Measurements from ENCODE around the gene EDNRB.
"Not testable (repeated sequence)": the region's sequence is repeated elsewhere in the genome, so short reads cannot be mapped to it uniquely, and the experiment has no call there.

The EDNRB gene

DNA sequence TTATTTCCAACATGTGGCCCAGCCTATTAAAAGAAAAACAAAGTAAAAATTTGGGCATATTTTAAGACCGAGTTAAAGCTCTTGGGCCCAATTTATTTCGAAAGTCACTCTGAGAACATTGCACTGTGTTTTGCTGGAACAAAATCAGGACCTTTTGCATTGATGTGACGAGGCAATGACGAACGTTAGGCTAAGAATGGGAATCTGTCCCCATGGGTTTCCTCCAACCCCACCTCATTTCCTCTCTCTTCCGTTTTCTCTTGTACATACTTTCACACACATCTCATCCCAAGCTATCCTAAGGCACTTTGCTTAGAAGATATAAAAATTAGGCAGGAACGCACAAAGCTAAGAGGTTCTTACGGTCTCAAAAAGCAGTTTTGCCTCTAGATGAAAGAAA, 22.1 kb downstream of the EDNRB start:
- no peak for DNase-seq

DNA sequence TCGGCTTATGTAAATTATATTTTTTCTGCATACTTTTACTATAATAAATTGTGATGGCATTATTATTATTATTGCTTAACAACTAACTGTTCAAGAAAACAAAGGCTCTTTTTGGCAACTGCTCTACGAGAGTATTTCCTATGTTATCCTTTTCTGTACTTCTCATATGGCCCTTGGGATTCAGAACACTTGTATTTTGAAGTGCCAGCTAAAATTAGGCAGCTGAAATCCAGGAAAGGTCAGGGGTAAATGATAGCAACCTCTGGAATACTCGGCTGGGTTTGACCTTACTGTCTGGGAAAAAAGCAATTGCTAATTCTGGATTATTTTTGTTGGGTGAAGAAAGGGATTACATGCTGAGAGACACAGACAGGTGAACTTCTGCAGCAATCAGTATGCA, 23.9 kb downstream of the EDNRB start:
- DNase-seq = no peak

DNA sequence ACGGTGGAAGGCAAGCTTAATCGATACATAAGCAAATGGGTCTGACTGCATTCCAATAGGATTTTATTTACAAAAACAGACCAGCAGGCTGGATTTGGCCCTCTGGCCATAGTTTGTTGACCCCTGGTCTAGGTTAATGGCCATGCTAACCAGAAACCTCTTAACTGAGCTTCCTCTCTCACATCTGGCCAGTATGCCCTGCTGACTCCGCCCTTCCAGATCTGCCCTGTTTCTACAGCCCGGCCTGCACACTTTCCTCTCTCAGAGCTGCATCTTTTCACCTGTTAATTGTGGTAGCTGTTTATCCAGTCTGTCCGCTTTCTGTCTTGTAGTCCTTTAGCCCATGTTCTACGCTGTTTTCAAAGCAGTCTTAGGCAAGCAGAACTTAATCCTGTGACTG, 25.6 kb downstream of the EDNRB start:
- DNase-seq = no peak

DNA sequence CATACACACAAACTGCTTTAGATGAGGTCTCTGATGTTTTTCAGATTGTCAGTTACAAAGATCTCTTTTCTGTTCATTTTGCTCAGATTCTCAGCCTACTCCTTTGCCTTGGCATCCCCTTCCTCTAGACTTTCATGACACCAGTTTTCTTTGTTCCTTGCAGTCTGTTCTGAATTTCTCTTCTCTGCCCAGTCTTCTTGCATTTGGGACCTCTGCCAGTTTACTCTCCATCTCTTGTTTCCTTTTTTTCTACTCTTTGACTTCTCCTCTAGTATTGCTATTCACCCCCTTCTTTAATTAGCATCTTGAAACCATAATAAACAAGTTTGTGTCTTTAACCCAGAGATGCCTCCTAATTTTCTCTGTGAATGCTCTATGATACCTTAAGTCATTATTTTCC, 26.1 kb downstream of the EDNRB start:
- no peak for DNase-seq

DNA sequence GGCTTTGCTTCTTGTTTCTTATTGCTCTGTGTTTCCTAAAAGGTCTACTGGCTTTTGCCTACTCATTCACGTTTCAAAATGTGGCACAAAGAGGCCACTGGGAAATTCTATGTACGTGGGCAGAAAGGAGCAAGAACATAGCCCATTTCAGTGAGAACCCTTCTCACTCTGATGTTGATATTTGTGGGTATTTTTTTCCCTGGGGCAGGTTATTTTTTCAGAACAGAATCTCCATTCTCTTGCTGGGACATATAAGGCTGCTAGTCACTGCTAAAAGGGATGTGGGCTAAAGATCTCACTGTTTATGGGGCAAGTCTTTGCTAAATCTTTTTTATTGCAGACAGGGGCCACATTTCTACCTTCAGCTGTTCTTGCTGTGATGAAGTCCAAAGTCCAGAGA, 27.1 kb downstream of the EDNRB start:
- DNase-seq = no peak

DNA sequence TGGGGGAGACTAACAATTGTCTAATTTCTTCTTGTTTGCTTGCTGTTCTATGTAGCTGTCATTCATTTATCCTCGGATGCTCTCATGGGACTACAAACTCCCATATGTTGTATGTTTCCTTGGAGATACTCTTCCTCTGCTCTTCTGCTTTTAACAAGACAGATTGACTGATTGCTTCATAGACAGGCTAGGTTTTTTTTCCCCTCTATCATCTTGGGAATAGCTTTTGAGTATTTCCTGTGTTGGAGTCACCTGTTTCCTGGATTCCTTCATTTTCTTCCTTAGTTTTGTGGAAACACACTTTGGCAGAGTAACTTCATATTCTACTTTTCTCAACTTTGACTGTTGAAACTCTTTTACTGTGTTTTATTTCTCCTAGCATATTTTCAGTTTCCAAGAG, 27.6 kb downstream of the EDNRB start:
- no peak for DNase-seq

DNA sequence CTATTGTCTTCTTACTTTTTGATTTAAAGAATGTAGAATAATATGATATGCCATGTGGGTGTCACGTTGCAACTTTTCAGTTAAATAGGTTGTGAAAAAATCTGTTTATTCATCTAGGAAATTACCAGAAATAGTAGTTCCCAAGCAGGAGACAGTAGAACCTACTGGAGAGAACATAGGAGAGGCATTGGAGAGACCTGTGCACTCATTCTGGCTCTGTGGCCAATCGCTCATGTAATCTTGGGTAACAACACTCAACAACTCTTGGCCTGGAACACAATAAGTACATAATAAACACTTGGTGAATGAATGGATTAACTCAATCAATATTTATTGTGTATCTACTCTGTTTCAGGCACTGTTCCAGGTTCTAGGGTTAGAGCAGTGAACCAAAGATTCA, 35.3 kb downstream of the EDNRB start:
- no peak for DNase-seq

DNA sequence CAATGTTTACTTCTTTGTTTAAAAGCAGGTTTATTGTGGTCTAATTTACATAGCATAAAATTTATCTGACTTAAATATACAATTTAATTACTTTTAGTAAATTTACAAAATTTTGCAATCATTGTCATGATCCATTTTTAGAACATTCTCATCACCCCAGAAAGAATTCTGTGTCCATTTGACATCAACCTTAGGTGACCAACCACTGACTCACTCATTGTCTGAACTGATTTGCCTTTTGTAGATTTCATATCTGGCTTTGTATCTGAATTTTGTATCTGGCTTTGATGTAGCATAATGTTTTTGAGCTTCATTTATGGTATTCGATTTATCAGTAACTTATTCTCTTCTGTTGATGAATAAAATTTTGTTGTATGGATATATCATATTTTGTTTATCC, 40.4 kb downstream of the EDNRB start:
- DNase-seq = peak; percentile 70

DNA sequence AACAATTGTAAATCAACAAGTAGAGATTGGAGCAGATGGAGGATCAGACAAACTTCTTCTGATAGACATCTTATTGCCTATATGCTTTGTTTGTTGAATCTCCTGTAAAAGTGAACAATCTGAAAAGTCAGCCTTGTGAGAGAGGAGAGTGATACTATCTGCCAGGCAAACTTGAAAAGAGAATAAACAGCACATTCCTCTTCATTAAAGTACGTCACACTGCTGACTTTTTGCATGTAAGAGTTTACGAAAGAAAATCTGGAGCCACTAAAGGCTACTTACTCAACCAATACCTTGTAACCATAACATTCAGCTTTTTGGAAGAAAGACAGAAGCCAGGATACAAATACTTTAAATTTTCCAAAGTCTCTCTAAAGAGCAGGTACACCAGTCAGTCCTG, 42.5 kb downstream of the EDNRB start:
- DNase-seq = peak; percentile 72

DNA sequence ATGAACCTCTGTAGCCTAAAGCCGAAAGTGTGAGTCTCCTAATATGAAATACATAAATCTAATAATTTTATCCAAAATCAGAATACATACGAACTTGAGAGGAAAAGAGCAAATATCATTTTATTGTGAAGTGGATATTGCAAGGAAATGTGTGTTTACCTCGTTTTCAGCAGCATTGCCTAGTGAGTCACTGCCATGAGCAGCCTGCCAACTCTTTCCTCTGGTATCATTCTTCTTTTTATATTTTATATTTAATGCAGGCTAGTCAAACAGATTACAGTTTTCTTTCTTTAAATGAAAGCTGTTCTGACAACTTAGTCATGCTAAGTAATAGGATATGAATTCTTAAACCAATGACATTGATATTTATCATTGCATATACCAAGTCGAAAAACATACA, 44.2 kb downstream of the EDNRB start:
- DNase-seq = peak; percentile 75

DNA sequence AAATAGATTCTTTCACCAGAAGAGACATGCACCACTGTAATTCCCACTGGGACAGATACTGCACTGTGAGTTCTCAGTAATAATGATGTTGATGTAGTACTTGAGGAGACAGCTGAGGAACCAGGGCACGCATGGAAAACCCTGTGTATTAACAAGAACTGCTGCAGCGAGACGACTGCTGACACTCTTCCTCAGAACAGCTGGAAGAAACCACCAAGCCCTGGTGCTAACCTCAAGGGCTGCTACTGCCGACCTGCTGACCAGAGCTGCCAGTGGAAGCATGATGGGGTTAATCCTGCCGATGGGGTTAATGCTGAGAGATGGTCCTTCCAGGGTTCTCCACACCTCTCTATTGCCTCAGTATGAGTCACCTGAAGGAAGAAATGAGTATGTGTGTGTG, 45.6 kb downstream of the EDNRB start:
- no peak for DNase-seq

DNA sequence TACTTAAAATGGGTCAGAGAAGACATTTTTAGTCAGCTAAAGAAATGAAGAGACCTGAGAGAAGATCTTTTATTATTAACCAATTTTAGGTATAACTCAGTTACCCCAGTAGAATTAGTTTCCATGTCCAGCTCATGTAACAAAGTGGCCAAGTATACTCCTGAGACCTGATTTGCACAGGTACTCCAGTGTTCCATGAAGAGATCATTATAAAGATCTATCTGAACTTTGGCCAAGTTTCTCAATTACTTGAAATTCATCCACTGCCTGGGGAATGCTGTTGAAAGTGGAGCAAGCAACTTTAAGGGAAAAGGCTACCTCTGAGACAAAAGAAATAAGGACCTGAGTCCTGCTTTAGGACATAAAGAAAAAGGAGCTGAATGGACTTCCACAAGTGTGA, 47.0 kb downstream of the EDNRB start:
- DNase-seq = no peak

DNA sequence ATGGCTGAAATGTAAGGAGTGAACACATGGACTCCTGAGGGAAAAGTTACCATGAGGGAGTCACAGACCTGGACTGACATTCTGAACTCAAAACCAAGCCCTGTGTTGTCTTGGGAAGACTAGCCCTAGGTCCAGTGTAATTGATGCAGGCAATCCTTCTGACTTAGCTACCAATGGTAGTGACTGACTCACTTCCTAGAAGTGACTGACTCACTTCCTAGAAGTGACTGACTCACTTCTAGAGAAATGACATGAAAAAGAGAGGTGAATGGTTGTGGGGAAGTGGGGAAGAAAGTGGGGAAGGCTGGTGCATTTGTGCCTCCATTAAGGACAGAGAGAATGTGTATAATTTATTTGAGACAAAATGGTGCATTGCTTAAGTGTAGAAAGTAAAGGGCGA, 49.9 kb downstream of the EDNRB start:
- DNase-seq = peak; percentile 70

DNA sequence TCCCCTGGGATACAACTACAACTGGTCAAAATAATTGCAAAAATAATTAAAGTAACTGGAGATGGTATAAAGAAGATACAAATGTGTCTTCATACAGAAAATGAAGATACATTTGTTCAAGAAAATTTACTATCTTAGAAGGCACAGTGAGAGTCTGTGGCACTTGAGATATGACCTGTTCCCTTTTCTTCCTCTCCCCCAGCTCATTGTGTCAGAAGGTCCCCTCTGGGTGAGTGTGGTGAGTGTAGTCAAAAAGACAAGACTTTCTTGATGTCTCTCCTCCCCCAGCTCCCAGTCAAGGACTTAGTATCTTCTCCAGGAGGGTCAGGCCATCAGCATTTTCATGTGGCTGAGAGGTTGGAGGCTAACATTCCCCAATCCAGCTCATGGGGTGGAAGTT, 51.7 kb downstream of the EDNRB start:
- DNase-seq = no peak

DNA sequence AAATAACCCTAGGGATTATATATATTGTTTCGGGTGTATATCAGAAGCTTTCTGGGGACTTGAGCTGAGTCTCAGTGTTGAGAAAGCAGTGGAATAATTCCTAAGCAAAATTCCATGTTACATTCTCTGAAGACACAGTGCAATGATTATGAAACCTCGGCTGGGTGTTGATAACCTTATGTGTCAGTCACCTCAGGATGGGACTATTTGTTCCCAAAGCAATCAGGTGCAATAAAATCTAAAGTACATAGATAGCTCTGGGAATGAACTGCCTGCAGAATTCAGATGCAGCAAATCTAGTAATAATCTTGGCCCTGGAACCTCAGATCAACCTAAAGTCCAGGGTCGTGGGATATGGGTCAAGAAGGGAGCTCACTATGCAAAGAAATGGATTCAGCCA, 53.0 kb downstream of the EDNRB start:
- no peak for DNase-seq

DNA sequence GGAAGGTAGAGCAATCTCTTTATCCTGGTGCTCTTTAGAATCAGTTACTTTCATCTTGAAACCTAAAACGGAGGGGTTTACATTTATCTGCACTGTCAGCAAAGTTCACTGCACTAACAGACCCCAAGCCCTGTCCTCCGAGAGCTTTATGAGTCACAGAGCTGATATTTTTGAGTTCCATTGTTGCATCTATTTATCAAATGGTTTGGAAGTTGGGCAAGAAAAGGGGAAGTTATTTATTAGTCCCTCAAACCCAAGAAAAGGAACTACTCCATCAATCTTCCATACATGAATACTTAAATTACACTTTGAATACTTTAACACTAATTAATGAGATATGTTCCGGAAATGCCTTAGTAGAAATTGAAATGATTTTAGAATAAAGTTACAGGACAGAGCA, 55.5 kb downstream of the EDNRB start:
- DNase-seq = no peak

DNA sequence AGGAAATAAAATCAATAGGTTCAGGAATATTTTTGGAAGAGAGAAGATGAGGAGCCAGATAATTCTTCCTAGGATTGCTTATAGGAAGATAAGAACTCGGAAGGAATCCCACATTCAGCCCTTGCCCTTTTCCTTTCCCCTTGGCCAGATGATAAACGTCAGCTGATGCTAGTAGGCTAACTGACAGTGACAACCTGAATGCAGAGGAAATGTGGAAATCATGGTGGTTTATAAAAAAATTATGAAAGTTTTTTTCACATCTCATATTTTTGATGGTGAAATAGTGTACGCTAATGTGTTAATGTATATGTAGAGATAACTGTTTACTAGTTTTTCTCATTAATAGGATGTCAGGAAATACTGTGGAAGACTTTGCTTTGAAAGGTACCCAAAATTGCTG, 56.9 kb downstream of the EDNRB start:
- peak; percentile 34 for DNase-seq

DNA sequence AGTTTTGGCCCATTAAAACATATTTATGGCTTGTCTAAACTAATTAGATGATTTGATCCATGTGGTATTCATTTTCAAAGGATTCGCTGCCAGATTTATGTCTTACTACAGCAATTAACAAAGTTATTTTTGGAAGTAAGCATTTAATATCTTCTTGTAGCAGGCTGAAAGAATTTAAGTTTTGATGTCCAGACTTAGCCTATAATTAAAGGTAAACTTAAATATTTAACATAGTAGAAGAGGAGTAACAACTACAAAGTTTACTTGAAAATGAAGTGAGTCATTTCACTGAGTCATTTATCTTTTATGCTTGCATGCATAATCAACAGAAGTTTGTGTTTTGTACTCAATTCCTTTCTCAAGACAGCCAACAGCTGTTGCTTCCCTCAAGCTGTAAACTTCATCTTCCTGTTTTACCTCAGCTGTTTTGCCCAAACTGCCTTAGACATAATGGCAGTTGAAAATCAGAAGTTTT, 58.1 kb downstream of the EDNRB start:
- DNase-seq = peak; percentile 96

DNA sequence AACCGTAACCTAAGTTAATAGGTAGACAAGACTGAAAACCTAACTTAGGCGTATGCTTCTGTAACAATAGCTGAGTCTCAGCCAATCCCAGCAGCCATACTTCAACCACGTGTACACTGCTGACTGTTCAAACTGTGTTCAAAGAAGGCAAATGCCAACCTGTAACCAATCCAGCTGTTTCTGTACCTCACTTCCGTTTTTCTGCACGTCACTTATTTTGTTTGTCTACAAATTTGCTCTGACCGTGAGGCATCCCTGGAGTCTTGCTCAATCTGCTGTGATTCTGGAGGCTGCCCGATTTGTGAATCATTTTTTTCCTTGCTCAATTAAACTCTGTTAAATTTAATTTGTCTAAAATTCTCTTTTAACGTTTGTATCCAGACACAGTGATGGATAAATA, 59.2 kb downstream of the EDNRB start:
- DNase-seq = peak; percentile 89

DNA sequence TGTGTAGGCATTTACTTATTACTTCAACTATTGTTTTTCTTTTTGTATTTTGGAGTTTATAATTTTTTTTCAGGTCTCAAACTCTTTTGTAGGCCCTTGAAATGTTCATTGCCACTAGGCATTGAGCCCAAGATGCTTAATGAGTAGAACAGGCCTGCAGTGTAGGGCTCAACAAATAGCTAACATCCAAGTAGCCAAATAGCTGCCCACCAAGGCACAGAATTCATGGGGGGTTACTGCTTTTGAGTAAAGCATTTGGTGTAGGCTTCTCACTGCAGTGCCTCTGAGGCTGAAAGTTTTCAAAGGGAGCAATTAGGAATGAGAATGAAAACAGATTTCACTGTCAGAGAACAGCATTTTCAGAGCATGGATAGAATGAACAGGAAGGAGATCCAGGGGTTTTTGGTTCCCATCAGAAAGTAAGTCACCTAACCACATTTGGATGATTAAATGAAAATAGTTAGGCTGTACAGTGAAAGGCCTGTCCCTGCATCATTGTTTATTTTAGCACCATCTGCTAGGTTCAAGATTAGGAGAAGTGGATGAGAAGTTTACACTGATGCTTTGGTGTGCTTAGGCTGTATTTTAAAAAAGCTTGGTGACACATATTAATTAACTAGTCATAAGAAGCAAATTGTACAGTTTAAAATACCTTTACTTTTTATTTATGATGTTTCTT, 61.0 kb downstream of the EDNRB start:
- peak; percentile 60 for DNase-seq

DNA sequence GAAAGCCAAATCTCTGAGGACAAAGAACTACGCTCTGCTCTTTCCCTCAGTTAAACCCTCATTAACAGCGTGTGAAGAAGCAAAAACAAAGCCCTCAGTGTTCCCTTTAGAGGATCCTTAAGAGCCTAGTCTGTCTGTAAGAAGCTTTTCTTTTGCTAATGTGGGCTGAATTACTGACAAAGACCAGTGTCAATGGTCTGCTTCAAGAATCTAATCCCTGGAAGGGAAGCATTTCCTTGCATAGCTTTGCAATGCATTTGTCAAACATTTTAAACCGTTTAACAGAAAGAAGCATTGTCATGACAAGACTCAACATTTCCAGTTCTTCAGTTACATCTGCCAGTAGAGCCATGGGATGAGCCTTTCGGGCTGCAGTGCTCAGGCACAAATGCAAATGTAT, 64.9 kb downstream of the EDNRB start:
- DNase-seq = no peak

DNA sequence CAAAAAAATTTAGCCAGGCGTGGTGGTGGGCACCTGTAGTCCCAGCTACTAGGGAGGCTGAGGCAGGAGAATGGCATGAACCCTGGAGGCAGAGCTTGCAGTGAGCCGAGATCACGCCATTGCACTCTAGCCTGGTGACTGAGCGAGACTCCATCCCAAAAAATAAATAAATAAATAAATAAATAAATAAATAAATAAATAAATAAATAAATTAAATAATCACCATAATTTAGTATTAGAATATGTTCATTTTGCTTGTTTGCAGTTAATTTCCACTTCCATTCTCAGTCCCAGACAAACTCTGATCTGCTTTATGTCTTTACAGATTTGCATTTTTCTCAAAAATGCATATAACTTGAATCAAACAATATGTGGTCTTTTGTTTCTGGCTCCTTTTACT, 70.6 kb downstream of the EDNRB start:
- not testable (repeated sequence) for DNase-seq

DNA sequence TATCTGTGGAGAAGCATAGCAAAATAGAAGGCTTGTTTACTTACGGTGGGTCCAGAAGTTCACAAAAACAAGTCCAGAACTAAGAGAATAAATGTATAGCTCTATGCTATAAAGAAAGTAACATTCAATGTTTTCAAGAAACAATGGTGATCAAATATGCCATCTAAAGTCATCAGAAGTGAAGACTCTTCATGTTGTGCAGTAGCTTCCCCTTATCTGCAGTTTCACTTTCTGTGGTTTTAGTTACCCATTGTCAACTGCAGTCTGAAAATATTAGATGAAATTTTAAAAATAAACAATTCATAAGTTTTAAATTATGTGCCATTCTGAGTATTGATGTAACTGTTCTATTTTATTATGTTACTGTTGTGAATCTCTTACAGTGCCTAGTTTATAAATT, 72.5 kb downstream of the EDNRB start:
- no peak for DNase-seq
